GM21737 (cell line): ENCODE results near the gene RSRP1.

Source experiments
- ATAC-seq: cut with Tn5 transposase; IDR thresholded peaks from one replicate; pipeline ENCODE4 v1.9.1; 2021; ENCODE audit warnings: mild to moderate bottlenecking, moderate library complexity; ENCODE audit not compliant: unreplicated experiment

RSRP1 gene

GRCh38 chr1:25219661-25220251, 27.5 kb downstream of the RSRP1 start:
- no peak for ATAC-seq

GRCh38 chr1:25217598-25218232, 29.5 kb downstream of the RSRP1 start:
- ATAC-seq, result no peak

- no peak for ATAC-seq
Observed at GRCh38 chr1:25217015-25217414, 30.2 kb downstream of the RSRP1 start.

- no peak for ATAC-seq
Observed at GRCh38 chr1:25216123-25216522, 31.1 kb downstream of the RSRP1 start.

GRCh38 chr1:25212725-25213124, 34.5 kb downstream of the RSRP1 start:
- no peak for ATAC-seq

GRCh38 chr1:25210728-25211127, 36.5 kb downstream of the RSRP1 start:
- no peak for ATAC-seq

- no peak for ATAC-seq
Observed at GRCh38 chr1:25209516-25209915, 37.7 kb downstream of the RSRP1 start.

GRCh38 chr1:25208561-25209222, 38.6 kb downstream of the RSRP1 start:
- ATAC-seq, result no peak

GRCh38 chr1:25208092-25208491, 39.2 kb downstream of the RSRP1 start:
- ATAC-seq, result no peak

GRCh38 chr1:25206201-25206600, 41.1 kb downstream of the RSRP1 start:
- no peak for ATAC-seq

GRCh38 chr1:25205786-25206185, 41.5 kb downstream of the RSRP1 start:
- no peak for ATAC-seq

- no peak for ATAC-seq
Observed at GRCh38 chr1:25204797-25205480, 42.3 kb downstream of the RSRP1 start.

- ATAC-seq, result no peak
Observed at GRCh38 chr1:25201006-25201405, 46.2 kb downstream of the RSRP1 start.

- no peak for ATAC-seq
Observed at GRCh38 chr1:25199819-25200620, 47.2 kb downstream of the RSRP1 start.

- ATAC-seq, result no peak
Observed at GRCh38 chr1:25198663-25199252, 48.5 kb downstream of the RSRP1 start.

- ATAC-seq, result no peak
Observed at GRCh38 chr1:25197982-25198662, 49.1 kb downstream of the RSRP1 start.

GRCh38 chr1:25197235-25197975, 49.8 kb downstream of the RSRP1 start:
- no peak for ATAC-seq

GRCh38 chr1:25196830-25197229, 50.4 kb downstream of the RSRP1 start:
- ATAC-seq, result no peak

GRCh38 chr1:25195835-25196234, 51.4 kb downstream of the RSRP1 start:
- ATAC-seq, result no peak
